Stimulated activated CD8-positive, alpha-beta memory T cell treated with anti-CD3 and anti-CD28 coated beads, Interleukin-2, amount 100 ng/mL, for 1 hour (primary cell): ENCODE measurements around the gene GNL2.
"Not testable (repeated sequence)": the region's sequence is repeated elsewhere in the genome, so short reads cannot be mapped to it uniquely, and the experiment has no call there.

ENCODE experiments used
- DNase-seq, 2 donors: peaks; one replicate each; pipeline ENCODE4 v3.0.0-alpha.2; 2020; ENCODE audit warnings: low read depth in 2 of 2

Gene GNL2

GRCh38 chr1:37559957-37560379 lies 35.8 kb downstream of the GNL2 start:
- not testable (repeated sequence) for DNase-seq

- DNase-seq: no peak
Measured at GRCh38 chr1:37559080-37559479, 36.7 kb downstream of the GNL2 start.

- DNase-seq: no peak
Measured at GRCh38 chr1:37558411-37558810, 37.3 kb downstream of the GNL2 start.

- no peak for DNase-seq
Measured at GRCh38 chr1:37557402-37557801, 38.3 kb downstream of the GNL2 start.

- DNase-seq: no peak
Measured at GRCh38 chr1:37556712-37557196, 39.0 kb downstream of the GNL2 start, which contains the start of gene DNALI1. DNALI1 (plus strand) TSS chr1:37556940; CDS start chr1:37556995, 55 bp downstream.

GRCh38 chr1:37553927-37554808 lies 41.6 kb downstream of the GNL2 start, which contains the start of gene SNIP1:
SNIP1 (minus strand) TSS chr1:37554293; CDS start chr1:37554229, 64 bp downstream.
- peak; percentile 79 for DNase-seq

- no peak for DNase-seq
Measured at GRCh38 chr1:37553598-37553926, 42.2 kb downstream of the GNL2 start.

- DNase-seq: no peak
Measured at GRCh38 chr1:37549341-37549740, 46.4 kb downstream of the GNL2 start.

GRCh38 chr1:37545019-37545418 lies 50.7 kb downstream of the GNL2 start:
- no peak for DNase-seq

GRCh38 chr1:37544530-37544929 lies 51.2 kb downstream of the GNL2 start:
- no peak for DNase-seq

- no peak for DNase-seq
Measured at GRCh38 chr1:37540036-37540785, 55.5 kb downstream of the GNL2 start.

- not testable (repeated sequence) for DNase-seq
Measured at GRCh38 chr1:37539154-37539553, 56.6 kb downstream of the GNL2 start.

- DNase-seq: no peak
Measured at GRCh38 chr1:37537378-37537777, 58.4 kb downstream of the GNL2 start.

GRCh38 chr1:37533317-37534093 lies 62.2 kb downstream of the GNL2 start:
- DNase-seq: no peak

- not testable (repeated sequence) for DNase-seq
Measured at GRCh38 chr1:37532418-37533156, 63.1 kb downstream of the GNL2 start.

GRCh38 chr1:37529888-37530287 lies 65.8 kb downstream of the GNL2 start:
- not testable (repeated sequence) for DNase-seq

GRCh38 chr1:37519613-37520012 lies 76.1 kb downstream of the GNL2 start:
- no peak for DNase-seq

- peak in 1 of 2 donors; percentile 25 for DNase-seq
Measured at GRCh38 chr1:37518929-37519328, 76.8 kb downstream of the GNL2 start.

- DNase-seq: not testable (repeated sequence)
Measured at GRCh38 chr1:37518241-37518640, 77.5 kb downstream of the GNL2 start.

GRCh38 chr1:37517569-37517968 lies 78.2 kb downstream of the GNL2 start:
- DNase-seq: no peak
